Measurements from ENCODE around the gene PHLDB2.
A peak's percentile ranks its signal among the peaks of the same experiment; 100 is the strongest.

The PHLDB2 gene

GRCh38 chr3:111967651-111968274 lies 108.7 kb downstream of the PHLDB2 start:
- DNase-seq, result peak; percentile 86

GRCh38 chr3:111968319-111969054 lies 109.4 kb downstream of the PHLDB2 start:
- DNase-seq, result no peak

- no peak for DNase-seq
Observed at GRCh38 chr3:111970376-111970775, 111.3 kb downstream of the PHLDB2 start.

GRCh38 chr3:111971533-111972130 lies 112.6 kb downstream of the PHLDB2 start:
- DNase-seq, result no peak

- DNase-seq, result no peak
Observed at GRCh38 chr3:111972891-111973290, 113.8 kb downstream of the PHLDB2 start.

- no peak for DNase-seq
Observed at GRCh38 chr3:111975131-111975530, 116.1 kb downstream of the PHLDB2 start.

GRCh38 chr3:111976254-111976653 lies 117.2 kb downstream of the PHLDB2 start:
- no peak for DNase-seq

GRCh38 chr3:111978583-111979433 lies 119.7 kb downstream of the PHLDB2 start, which contains the start of gene ABHD10:
TSS of gene ABHD10 (plus strand) at chr3:111979026. CDS start at chr3:111979062, 36 bp downstream.
- DNase-seq, result peak; percentile 99

GRCh38 chr3:111979434-111980038 lies 120.5 kb downstream of the PHLDB2 start:
- DNase-seq, result peak; percentile 7

GRCh38 chr3:111980716-111981456 lies 121.8 kb downstream of the PHLDB2 start:
- DNase-seq, result no peak

- no peak for DNase-seq
Observed at GRCh38 chr3:111981457-111981763, 122.3 kb downstream of the PHLDB2 start.

GRCh38 chr3:111984636-111985298 lies 125.7 kb downstream of the PHLDB2 start:
- DNase-seq, result no peak

GRCh38 chr3:111986800-111987199 lies 127.7 kb downstream of the PHLDB2 start:
- no peak for DNase-seq

- DNase-seq, result peak; percentile 7
Observed at GRCh38 chr3:111989061-111989678, 130.1 kb downstream of the PHLDB2 start.

GRCh38 chr3:111993038-111993437 lies 134.0 kb downstream of the PHLDB2 start:
- no peak for DNase-seq

GRCh38 chr3:111998636-111999483 lies 139.8 kb downstream of the PHLDB2 start, which contains the start of gene TAGLN3:
TSS of gene TAGLN3 (plus strand) at chr3:111998922. CDS start at chr3:111999423, 501 bp downstream.
- peak; percentile 23 for DNase-seq

GRCh38 chr3:111999484-112000324 lies 140.6 kb downstream of the PHLDB2 start:
- no peak for DNase-seq

- DNase-seq, result no peak
Observed at GRCh38 chr3:112000367-112000771, 141.3 kb downstream of the PHLDB2 start.

GRCh38 chr3:112000966-112001365 lies 141.9 kb downstream of the PHLDB2 start:
- DNase-seq, result no peak
